ENCODE data around the gene NME8. TPM values are rescaled to one million over a fixed set of nuclear protein-coding genes. Genes with fewer than 3 reads are reported as not detected.

NME8 gene
- total RNA-seq, 1 experiment from 2014 or later: not detected

DNA sequence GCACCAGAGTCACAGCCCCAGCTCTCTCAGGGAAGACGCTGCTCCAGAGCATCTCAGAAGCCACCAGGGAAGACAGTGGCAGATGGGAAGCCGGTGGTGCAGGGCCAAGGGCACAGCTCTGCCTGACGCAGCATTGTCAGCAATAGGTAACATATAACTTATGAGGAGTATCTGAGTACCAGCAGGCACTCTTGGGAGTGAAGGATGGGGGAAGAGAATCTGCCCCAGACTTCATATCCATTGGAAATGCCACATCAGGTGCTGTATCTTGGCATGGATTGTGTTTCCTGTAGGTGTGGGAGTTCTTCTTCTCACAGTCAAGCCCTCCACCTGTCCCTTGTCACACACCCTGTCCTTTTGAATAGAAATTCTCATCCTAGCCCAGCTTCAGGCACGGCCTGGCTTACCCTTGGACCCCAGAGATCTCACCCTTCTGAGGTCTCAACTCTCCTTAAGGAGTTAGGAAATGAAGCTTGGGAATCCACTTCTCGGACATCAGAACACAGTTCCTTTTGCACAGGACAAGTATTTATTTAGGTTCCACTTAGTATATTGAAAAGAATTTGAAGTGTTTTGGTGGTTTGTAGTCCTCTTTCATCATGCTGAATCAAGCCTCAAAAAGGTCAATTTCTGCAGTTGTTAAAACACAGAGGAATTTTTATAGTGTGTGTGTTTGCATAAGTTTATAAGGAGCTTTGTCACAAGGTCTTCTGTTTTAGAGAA lies 82.0 kb downstream of the NME8 start:
- ChIA-PET POLR2A (ENCODE audit: unreplicated experiment) (interaction anchor here (0.7 to 0.9 kb wide), 2 partner anchors 9 to 10 kb away, joined by 8 to 12 read pairs; partner anchors contain the start of gene EPDR1), CTCF (interaction anchor here (0.8 to 1.7 kb wide), 2 partner anchors 10 to 13 kb away, joined by 3 to 5 read pairs; partner anchors contain the start of genes EPDR1 and SFRP4)
- TF ChIP-seq EZH2 (IDR thresholded peaks at IDR 0.05; ENCODE audit: low read length, unreplicated experiment) (no peak), EZH2phosphoT487 (IDR thresholded peaks at IDR 0.05; ENCODE audit: borderline replicate concordance, low read length) (no peak)
- TF ChIP-seq, protein P1, sequence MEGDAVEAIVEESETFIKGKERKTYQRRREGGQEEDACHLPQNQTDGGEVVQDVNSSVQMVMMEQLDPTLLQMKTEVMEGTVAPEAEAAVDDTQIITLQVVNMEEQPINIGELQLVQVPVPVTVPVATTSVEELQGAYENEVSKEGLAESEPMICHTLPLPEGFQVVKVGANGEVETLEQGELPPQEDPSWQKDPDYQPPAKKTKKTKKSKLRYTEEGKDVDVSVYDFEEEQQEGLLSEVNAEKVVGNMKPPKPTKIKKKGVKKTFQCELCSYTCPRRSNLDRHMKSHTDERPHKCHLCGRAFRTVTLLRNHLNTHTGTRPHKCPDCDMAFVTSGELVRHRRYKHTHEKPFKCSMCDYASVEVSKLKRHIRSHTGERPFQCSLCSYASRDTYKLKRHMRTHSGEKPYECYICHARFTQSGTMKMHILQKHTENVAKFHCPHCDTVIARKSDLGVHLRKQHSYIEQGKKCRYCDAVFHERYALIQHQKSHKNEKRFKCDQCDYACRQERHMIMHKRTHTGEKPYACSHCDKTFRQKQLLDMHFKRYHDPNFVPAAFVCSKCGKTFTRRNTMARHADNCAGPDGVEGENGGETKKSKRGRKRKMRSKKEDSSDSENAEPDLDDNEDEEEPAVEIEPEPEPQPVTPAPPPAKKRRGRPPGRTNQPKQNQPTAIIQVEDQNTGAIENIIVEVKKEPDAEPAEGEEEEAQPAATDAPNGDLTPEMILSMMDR (conservative IDR thresholded peaks at IDR 0.05; ENCODE audit: low read depth, low read length): no peak
- intact Hi-C loops (cut with micrococcal nuclease): loop anchor here (1.0 kb wide), 2 partner anchors 47 to 96 kb away; no protein-coding TSS in a partner anchor
- Histone ChIP-seq H3K4me3 (ENCODE audit: low read length) (peak overlapping the region; percentile 15; the same call in 1 of the 2 replicates), H4K20me1 (ENCODE audit: low read length) (0 out of 2 replicates have a peak, but pooled peaks cover 6% of the 10 kb centered on the region), H3K4me2 (ENCODE audit: low read length) (peak overlapping the region; percentile 66), H3K9me2 (replicated peaks; ENCODE audit: low read length) (no peaks in the 10 kb centered on the region), H3K4me1 (ENCODE audit: insufficient read depth, low read length) (peaks cover 16% of the 10 kb centered on the region), H3F3A (ENCODE audit: low read length, unreplicated experiment) (no peaks in the 10 kb centered on the region), H2AFZ (ENCODE audit: low read length) (0 out of 2 replicates have a peak overlapping the region, but pooled peaks have one; percentile 5), H3K79me2 (ENCODE audit: low read length) (peaks cover 39% of the 10 kb centered on the region), H3K27ac (ENCODE audit: low read length) (peak overlapping the region; percentile 52), H3K36me3 (ENCODE audit: low read depth, low read length) (peaks cover under 1% of the 10 kb centered on the region; the same call in 1 of the 2 replicates), H3K9me3 (ENCODE audit: low read length) (no peaks in the 10 kb centered on the region), H3K27me3 (ENCODE audit: low read length) (no peaks in the 10 kb centered on the region), H3K9ac (ENCODE audit: low read length) (no peak overlapping the region)
- DNase-seq (peak; percentile 78), ATAC-seq (peak; percentile 89)
- BruUV-seq (replicated peaks): no TSS peak

DNA sequence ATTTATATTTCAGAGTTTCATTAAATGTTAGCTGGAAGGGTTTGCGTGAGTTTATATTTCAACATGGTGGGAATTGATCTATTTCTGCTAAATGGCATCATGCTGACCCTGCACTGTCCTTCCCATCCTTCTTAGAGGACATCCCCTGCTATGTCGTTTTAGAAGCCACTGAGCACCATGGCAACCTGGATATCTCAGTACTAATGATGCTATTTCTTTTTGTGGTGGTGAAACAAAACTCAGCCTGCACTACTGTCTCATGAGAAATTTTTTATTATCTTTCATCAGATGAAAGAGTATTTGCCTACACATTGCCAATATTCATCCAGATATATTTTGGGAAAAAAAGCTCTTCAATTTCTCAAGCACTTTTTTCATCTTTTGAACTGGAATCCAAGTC lies 84.1 kb downstream of the NME8 start:
- POLR2A ChIA-PET (ENCODE audit: unreplicated experiment): no interaction called here
- TF ChIP-seq EZH2phosphoT487 (IDR thresholded peaks at IDR 0.05; ENCODE audit: borderline replicate concordance, low read length) (no peak), EZH2 (IDR thresholded peaks at IDR 0.05; ENCODE audit: low read length, unreplicated experiment) (no peak)
- TF ChIP-seq, protein P1 (conservative IDR thresholded peaks at IDR 0.05; ENCODE audit: low read depth, low read length): no peak
- no peak overlapping the region for H3K4me2 ChIP-seq (ENCODE audit: low read length)
- H3K9ac ChIP-seq (ENCODE audit: low read length): no peak overlapping the region
- no peaks in the 10 kb centered on the region for H3F3A ChIP-seq (ENCODE audit: low read length, unreplicated experiment)
- ATAC-seq (no peak), DNase-seq (no peak)
- H3K9me3 ChIP-seq (ENCODE audit: low read length): no peaks in the 10 kb centered on the region
- no peak overlapping the region for H2AFZ ChIP-seq (ENCODE audit: low read length)
- H3K79me2 ChIP-seq (ENCODE audit: low read length): peaks cover 20% of the 10 kb centered on the region
- H3K9me2 ChIP-seq (replicated peaks; ENCODE audit: low read length): no peaks in the 10 kb centered on the region
- CTCF ChIA-PET: no interaction called here
- H3K4me3 ChIP-seq (ENCODE audit: low read length): no peak overlapping the region
- peaks cover 2% of the 10 kb centered on the region; the same call in 1 of the 2 replicates for H3K36me3 ChIP-seq (ENCODE audit: low read depth, low read length)
- H3K4me1 ChIP-seq (ENCODE audit: insufficient read depth, low read length): peaks cover 16% of the 10 kb centered on the region
- no peak overlapping the region for H3K27ac ChIP-seq (ENCODE audit: low read length)
- intact Hi-C loops (cut with micrococcal nuclease): no loop called here
- no TSS peak for BruUV-seq (replicated peaks)
- H4K20me1 ChIP-seq (ENCODE audit: low read length): 0 out of 2 replicates have a peak, but pooled peaks cover 6% of the 10 kb centered on the region
- H3K27me3 ChIP-seq (ENCODE audit: low read length): no peaks in the 10 kb centered on the region
